Ovary (tissue), 3 donors: ENCODE measurements around the gene OR2T5.

Experiments
- EP300 ChIP-seq: sonication (generic); formaldehyde crosslinking; IDR thresholded peaks from one replicate; pipeline ENCODE4 v1.6.1; 2017; ENCODE audit warnings: antibody characterized with exemption
- POLR2A ChIP-seq: fragments of 450-650 bp; IDR thresholded peaks from one replicate; pipeline ENCODE4 v1.6.1; 2017; ENCODE audit warnings: antibody characterized with exemption, mild to moderate bottlenecking, moderate library complexity
- TF ChIP-seq, protein P1 (sequence below), 3 donors: fragments of 450-650 bp in 2 of 3; fragments of 200-600 bp in 1 of 3; IDR thresholded peaks; one replicate each; pipeline versions ENCODE4 v1.5.1 to v1.8.0; 2016 to 2022; ENCODE audit warnings: antibody characterized with exemption in 3 of 3, mild to moderate bottlenecking in 1 of 3
- donor health status: DM: no; HTN: no; CAD: no.

- TF ChIP-seq, protein P1, sequence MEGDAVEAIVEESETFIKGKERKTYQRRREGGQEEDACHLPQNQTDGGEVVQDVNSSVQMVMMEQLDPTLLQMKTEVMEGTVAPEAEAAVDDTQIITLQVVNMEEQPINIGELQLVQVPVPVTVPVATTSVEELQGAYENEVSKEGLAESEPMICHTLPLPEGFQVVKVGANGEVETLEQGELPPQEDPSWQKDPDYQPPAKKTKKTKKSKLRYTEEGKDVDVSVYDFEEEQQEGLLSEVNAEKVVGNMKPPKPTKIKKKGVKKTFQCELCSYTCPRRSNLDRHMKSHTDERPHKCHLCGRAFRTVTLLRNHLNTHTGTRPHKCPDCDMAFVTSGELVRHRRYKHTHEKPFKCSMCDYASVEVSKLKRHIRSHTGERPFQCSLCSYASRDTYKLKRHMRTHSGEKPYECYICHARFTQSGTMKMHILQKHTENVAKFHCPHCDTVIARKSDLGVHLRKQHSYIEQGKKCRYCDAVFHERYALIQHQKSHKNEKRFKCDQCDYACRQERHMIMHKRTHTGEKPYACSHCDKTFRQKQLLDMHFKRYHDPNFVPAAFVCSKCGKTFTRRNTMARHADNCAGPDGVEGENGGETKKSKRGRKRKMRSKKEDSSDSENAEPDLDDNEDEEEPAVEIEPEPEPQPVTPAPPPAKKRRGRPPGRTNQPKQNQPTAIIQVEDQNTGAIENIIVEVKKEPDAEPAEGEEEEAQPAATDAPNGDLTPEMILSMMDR (IDR thresholded peaks at IDR 0.05), result no peak
- TF ChIP-seq EP300 (no peak), POLR2A (no peak)
These were observed 17.2 kb upstream of the OR2T5 start for GRCh38 chr1:248471154-248471553.
